Activated CD8-positive, alpha-beta memory T cell treated with anti-CD3 and anti-CD28 coated beads, Interleukin-2, amount 50 U/mL, for 48 hours (primary cell): ENCODE data around the gene DYNLT5.
"Not testable (repeated sequence)": the region's sequence is repeated elsewhere in the genome, so short reads cannot be mapped to it uniquely, and the experiment has no call there.

Experiments
- DNase-seq: peaks from one replicate; pipeline ENCODE4 v3.0.0-alpha.2; 2020

Gene DYNLT5

DNA sequence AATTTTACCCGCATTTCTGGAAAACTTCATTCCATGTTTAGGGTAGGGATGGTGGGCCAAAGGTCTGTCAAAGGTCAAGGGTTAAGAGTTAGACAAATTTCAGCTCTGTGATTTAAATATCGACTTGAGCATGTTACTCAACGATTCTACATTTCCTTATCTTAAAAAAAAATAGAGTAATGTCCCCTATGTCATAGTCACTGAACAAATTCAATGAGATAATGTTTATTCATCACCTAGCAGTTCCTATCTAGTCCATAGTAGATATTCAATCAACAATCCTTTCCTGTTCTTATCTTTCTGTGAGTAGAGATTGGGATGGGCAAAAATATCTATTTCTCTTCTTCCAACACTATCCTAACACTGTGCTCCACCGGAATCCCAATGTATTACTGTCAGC lies 1.1 kb upstream of the DYNLT5 start:
- no peak for DNase-seq

DNA sequence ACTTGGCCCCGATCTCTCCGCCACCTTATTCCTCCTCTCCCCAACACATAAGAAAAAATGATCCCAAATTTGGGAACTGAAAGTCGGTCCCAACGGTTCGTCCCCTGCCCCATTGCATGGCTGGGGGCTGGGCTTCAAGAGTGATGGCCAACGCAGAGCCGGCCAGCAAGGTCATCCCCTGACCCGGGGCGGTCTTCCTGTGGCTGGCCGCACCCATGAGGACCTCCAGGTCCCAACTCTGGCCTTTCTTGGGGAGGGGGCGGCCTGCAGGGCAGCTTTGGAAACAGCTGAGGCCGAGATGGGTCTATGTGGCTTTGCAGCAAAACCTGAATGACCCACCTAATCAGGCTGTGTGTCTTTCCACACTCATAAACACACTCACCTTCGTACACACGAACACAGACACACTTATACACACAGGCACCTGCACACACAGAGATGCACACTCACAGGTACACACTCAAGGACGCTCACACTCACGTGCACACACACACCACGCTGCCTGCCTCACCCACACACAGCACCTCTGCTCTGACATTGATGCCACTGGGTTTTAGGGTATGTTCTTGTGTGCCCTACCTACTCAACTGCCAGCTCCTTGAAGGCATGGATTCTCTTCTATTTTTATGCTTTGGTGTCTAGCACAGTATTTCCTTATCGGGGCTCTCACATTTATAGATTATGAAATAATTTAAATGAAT lies 562 bp downstream of the DYNLT5 start:
- no peak for DNase-seq

DNA sequence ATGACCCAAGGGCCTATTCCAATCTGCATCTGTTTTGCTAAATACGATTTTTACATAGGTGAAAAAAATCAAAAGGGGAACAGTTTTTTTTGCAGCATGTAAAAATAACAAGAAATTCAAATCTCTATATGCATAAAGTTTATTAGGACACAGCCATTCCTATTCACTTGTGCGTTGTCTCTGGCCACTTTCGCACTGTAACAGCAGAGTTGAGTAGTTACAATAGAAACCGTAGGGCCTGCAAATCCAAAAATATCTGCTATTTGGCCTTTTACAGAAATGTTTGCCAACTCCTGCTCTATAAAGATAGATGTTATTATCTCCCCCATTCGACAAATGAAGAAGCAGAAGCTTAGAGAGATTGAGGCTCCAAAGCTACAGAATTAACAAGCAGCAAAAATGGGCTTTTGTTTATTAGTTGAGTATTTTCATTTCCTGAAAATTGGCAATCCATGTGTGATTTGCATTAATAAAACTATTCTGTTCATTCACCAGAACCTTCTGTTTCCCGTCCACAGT lies 5.5 kb downstream of the DYNLT5 start:
- DNase-seq = no peak

DNA sequence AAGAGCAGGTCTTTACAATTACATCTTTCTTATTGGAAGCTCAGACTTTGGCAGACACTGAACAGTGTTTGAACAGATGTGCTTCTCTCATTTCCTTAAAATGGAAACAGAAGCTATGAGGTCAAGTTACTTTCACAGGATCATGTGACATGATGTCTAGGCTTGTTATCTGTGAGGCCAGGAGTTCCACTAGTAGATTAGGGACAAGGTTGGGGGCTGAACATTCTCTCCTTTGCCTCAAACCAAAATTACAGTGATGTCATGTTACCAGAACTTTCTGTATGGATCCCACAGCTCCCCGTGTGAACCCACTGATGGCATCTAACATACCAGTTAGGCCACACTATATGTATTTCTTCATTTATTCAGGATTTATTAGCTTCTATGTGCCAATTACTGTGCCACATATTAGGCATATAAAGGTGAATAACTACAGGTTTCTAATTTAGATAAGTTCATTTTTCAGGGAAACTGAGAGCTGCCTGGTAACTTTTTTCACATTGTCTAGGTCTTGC lies 6.0 kb downstream of the DYNLT5 start:
- no peak for DNase-seq

DNA sequence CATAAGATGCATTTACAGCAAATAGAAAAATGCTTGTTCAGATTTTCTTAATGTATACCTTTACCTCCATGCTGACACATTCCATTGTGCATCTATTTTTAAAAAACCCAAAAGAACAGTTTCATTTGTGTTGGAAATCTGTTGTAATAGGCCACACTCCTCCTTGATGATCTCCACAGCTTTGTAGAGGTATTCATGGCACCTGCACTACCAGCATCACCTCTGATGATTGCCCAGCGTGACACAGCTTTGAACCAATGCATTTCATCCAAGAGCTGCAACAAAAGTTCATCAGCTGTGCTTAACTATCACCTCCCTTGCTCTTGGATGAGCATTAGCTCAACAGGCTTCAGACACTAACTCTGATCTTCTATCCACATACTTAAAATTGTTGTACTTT lies 8.2 kb downstream of the DYNLT5 start:
- DNase-seq = no peak

DNA sequence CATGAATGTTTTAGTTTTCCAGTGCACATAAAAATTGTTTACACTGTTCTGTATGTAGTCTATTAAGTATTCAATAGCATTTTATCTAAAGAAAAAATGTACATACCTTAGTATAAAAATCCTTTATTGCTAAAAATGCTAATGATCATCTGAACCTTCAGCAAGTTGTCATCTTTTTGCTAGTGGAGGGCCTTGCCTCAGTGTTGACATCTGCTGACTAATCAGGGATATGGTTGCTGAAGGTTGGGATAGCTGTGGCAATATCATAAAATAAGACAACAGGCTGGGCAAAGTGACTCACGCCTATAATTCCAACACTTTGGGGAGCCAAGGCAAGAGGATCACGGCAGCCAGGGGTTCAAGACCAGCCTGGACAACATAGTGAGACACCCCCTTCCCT lies 9.0 kb downstream of the DYNLT5 start:
- DNase-seq = no peak

DNA sequence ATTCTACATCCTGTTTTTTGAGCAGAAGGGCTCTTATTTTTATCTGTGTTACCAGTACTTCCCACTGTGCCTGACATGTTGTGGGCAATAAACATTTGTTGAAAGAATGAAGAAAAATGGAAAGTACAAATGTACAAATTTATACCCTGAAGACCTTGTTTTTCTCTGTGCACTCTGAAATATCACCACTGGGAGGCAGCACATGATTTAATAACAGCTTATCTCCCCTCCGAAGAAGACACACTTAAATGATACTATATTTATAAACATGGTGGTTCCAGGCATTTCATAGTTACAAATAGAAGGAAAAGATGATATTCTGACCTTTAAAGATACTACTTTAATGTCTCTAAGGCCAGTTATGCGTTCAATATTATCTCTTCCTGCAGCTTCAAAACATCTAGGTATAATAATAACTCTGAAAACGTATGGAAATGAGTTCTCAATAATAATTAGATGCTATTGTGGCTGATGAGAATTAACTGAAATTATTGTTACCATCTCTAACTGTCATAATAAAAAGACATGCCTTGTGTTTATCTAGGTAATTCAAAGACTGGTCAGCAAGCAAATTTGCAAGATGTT lies 12.8 kb downstream of the DYNLT5 start:
- no peak for DNase-seq

DNA sequence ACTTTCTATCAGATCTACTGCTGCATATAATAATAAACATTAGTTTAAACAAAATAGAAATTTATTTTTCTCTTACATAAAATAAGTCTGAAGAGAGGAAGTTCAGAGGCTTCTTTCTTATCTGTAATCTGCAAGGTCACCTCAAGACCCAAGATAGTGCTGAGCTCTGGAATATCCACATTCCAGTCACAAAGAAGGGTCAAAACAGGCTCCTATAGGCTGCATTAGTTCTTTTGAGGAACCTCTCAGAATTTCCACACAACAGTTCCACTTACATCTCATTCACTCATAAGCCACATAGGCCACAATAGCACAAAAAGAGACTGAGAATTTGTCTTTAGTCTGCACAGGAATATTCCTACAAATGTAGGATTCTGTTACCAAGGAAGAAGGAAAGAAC lies 15.4 kb downstream of the DYNLT5 start:
- no peak for DNase-seq

- DNase-seq = no peak
These were observed 16.7 kb downstream of the DYNLT5 start for GRCh38 chr1:66768965-66769364.

GRCh38 chr1:66769512-66770229 lies 17.4 kb downstream of the DYNLT5 start:
- no peak for DNase-seq

GRCh38 chr1:66770240-66770639 lies 18.0 kb downstream of the DYNLT5 start:
- DNase-seq = no peak

GRCh38 chr1:66770694-66771093 lies 18.4 kb downstream of the DYNLT5 start:
- no peak for DNase-seq

GRCh38 chr1:66773227-66773626 lies 21.0 kb downstream of the DYNLT5 start:
- no peak for DNase-seq

DNA sequence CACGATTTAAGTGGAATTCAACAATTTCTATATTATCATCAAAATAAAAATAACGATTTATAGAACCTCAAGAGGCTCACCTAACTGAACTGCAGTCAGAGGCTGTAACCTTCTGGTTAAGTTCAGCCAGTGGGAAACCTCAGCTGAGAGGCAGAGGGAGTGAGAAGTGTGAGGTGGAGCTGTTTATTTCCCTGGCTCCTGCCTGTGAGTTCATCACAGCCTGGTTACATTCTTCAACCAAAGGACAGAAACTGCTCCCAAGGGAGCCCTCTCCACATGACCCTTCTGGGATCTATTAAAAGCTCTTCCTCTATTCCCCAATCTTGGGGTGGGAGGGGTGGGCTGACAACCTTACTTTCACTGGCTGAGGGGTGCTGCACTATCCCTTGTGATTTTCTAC lies 22.2 kb downstream of the DYNLT5 start:
- DNase-seq = no peak

DNA sequence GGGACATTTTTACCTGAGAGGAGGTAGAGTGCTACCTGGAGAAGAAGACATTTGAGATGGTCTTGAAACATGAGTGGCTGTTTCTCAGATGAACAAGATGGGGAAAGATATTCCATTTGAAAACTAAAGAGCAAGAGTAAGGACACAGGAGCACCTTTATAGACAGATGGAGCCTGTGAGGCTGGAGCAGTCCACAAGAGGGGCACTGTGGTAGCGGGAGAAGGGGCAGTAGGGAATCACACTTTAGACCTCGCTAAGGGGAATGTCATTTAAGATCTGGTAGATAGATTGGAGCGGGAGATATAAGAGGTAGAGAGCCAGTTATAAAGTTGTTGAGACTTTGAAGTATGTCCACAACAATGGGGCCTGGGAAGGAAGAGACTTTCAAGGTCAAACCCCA lies 23.4 kb downstream of the DYNLT5 start:
- DNase-seq = no peak

- DNase-seq = no peak
These were observed 25.6 kb downstream of the DYNLT5 start for GRCh38 chr1:66777831-66778230.

- DNase-seq = no peak
These were observed 26.0 kb downstream of the DYNLT5 start for GRCh38 chr1:66778266-66778665.

- DNase-seq = no peak
These were observed 26.7 kb downstream of the DYNLT5 start for GRCh38 chr1:66778969-66779368.

DNA sequence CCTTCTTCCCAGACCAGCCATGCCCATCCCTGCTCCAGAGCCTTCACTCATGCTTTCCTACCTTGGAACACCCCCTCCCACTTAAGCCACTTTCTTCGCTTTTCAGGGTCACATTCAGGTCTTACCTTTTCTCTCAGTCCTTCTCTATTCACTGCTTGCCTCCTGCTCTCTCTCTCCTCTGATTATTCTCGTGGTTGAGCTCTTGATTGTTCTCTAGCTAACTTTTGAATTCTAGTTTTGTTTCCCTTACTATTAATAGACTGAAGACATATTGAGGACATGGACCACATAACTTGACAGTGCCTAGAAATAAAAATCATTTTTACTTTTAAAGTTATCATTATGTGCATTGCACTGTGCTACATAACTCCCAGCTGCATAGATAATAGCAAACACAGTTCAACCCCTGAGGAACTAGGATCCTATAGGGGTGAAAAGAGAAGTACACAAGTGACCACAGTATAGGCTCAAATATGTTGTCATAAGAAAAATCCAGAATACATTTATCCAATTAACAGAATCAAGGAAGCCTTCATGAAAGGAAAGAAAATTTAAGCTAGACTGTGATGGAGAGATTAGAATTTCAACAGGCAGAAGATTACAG lies 27.3 kb downstream of the DYNLT5 start:
- no peak for DNase-seq

GRCh38 chr1:66785800-66786199 lies 33.5 kb downstream of the DYNLT5 start:
- DNase-seq = not testable (repeated sequence)

- no peak for DNase-seq
These were observed 35.4 kb downstream of the DYNLT5 start for GRCh38 chr1:66787641-66788040.

DNA sequence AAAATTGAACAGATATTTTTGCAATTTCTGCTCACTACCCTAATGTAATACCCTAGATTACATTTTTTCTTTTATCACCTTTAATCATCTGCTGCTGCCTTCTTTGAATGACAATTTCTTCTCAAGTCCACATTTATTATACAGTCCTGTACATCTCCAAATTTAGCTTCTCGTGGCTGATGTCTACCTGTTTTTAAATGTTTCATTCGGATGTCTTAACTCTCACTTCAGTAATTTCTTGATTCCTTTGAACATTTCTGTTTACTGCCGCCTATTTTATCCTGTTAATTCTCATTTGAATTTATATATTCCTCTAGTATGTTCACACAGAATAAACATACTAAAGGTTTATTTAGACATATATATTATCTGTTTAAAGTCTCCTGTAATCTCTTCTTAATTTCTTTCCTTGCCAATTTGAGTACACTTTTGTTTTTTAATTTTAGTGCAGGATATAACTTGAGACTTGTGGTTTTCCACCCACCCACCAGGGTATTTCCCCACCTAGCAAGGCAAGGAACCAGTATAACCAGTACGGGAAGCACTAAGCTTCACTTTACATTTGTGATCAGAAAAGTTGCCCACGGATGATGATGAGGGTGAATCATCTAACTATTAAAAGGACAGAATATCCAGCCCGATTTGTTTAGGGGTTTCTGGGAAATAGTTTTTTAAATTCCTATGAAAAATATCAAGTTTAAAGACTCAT lies 36.1 kb downstream of the DYNLT5 start:
- no peak for DNase-seq
